Inferior parietal cortex (tissue), 1 donor: ENCODE results near the gene MAP2K1.
A peak's percentile ranks its signal among the peaks of the same experiment; 100 is the strongest.

ENCODE experiments used
- DNase-seq: peaks from one replicate; pipeline ENCODE4 v3.0.0-alpha.2; 2016; ENCODE audit errors: extremely low spot score

MAP2K1 gene

GRCh38 chr15:66504563-66505429 lies 118.1 kb downstream of the MAP2K1 start, which contains the start of the genes RPL4 and ZWILCH:
TSS of gene RPL4 (minus strand) at chr15:66504855. CDS start at chr15:66504790, 65 bp downstream.
TSS of gene ZWILCH (plus strand) at chr15:66505326. CDS start at chr15:66505339, 13 bp downstream.
- peak; percentile 87 for DNase-seq

GRCh38 chr15:66505430-66505811 lies 118.7 kb downstream of the MAP2K1 start:
- DNase-seq, result no peak

GRCh38 chr15:66505818-66506217 lies 119.1 kb downstream of the MAP2K1 start:
- no peak for DNase-seq

- no peak for DNase-seq
Observed at GRCh38 chr15:66508293-66508883, 121.7 kb downstream of the MAP2K1 start.

- no peak for DNase-seq
Observed at GRCh38 chr15:66514586-66514985, 127.9 kb downstream of the MAP2K1 start.

- DNase-seq, result no peak
Observed at GRCh38 chr15:66515901-66516322, 129.2 kb downstream of the MAP2K1 start.

GRCh38 chr15:66523926-66524325 lies 137.2 kb downstream of the MAP2K1 start:
- DNase-seq, result no peak

- no peak for DNase-seq
Observed at GRCh38 chr15:66524838-66525237, 138.1 kb downstream of the MAP2K1 start.

- no peak for DNase-seq
Observed at GRCh38 chr15:66535056-66535455, 148.3 kb downstream of the MAP2K1 start.
